NCI-H2196 treated with DMSO at 0.1 percent for 48 hours (cell line): ENCODE data around the gene FKBP8.
"Not testable (repeated sequence)": the region's sequence is repeated elsewhere in the genome, so short reads cannot be mapped to it uniquely, and the experiment has no call there.

ENCODE experiments used
- DNase-seq: peaks from one replicate; lab custom pipeline; 2025; ENCODE audit not compliant: unreplicated experiment; lab: John Stamatoyannopoulos, UW

The FKBP8 gene

GRCh38 chr19:18542941-18543813, at the start of gene FKBP8:
Gene FKBP8 (minus strand): TSS chr19:18543573. CDS start chr19:18541970, 1,603 bp downstream.
- peak; percentile 74 for DNase-seq

GRCh38 chr19:18592732-18593131, 49.4 kb upstream of the FKBP8 start:
- not testable (repeated sequence) for DNase-seq

- no peak for DNase-seq
These were observed 48.5 kb upstream of the FKBP8 start for GRCh38 chr19:18591735-18592385.

- peak; percentile 96 for DNase-seq
These were observed 47.2 kb upstream of the FKBP8 start for GRCh38 chr19:18590273-18591272.

- DNase-seq = peak; percentile 80
These were observed 46.3 kb upstream of the FKBP8 start for GRCh38 chr19:18589380-18590272.

GRCh38 chr19:18588611-18589379, 45.4 kb upstream of the FKBP8 start, which contains the start of gene REX1BD:
Gene REX1BD (plus strand): TSS chr19:18588798. CDS start chr19:18588802, 4 bp downstream.
- peak; percentile 51 for DNase-seq

GRCh38 chr19:18587962-18588610, 44.7 kb upstream of the FKBP8 start:
- no peak for DNase-seq

GRCh38 chr19:18587561-18587960, 44.2 kb upstream of the FKBP8 start:
- no peak for DNase-seq

- DNase-seq = no peak
These were observed 42.9 kb upstream of the FKBP8 start for GRCh38 chr19:18586306-18586705.

- DNase-seq = no peak
These were observed 36.9 kb upstream of the FKBP8 start for GRCh38 chr19:18580311-18580710.

- no peak for DNase-seq
These were observed 34.1 kb upstream of the FKBP8 start for GRCh38 chr19:18577365-18577914.

GRCh38 chr19:18576383-18576782, 33.0 kb upstream of the FKBP8 start:
- DNase-seq = no peak

- DNase-seq = no peak
These were observed 31.4 kb upstream of the FKBP8 start for GRCh38 chr19:18574691-18575291.

- peak; percentile 96 for DNase-seq
These were observed 28.4 kb upstream of the FKBP8 start, which contains the start of gene UBA52 for GRCh38 chr19:18571564-18572344. Gene UBA52 (plus strand): TSS chr19:18571857. CDS start chr19:18573301, 1,444 bp downstream.

GRCh38 chr19:18568367-18568766, 25.0 kb upstream of the FKBP8 start:
- no peak for DNase-seq

GRCh38 chr19:18566953-18567352, 23.6 kb upstream of the FKBP8 start:
- DNase-seq = no peak

GRCh38 chr19:18562086-18562485, 18.7 kb upstream of the FKBP8 start:
- DNase-seq = no peak
